ENCODE measurements around the gene ETV6.

GRCh38 chr12:11618046-11618445 is 31.4 kb upstream of the ETV6 start:
- TF ChIP-seq EZH2 (IDR thresholded peaks at IDR 0.05; ENCODE audit: low read length), result no peak
- TF ChIP-seq, protein P1, sequence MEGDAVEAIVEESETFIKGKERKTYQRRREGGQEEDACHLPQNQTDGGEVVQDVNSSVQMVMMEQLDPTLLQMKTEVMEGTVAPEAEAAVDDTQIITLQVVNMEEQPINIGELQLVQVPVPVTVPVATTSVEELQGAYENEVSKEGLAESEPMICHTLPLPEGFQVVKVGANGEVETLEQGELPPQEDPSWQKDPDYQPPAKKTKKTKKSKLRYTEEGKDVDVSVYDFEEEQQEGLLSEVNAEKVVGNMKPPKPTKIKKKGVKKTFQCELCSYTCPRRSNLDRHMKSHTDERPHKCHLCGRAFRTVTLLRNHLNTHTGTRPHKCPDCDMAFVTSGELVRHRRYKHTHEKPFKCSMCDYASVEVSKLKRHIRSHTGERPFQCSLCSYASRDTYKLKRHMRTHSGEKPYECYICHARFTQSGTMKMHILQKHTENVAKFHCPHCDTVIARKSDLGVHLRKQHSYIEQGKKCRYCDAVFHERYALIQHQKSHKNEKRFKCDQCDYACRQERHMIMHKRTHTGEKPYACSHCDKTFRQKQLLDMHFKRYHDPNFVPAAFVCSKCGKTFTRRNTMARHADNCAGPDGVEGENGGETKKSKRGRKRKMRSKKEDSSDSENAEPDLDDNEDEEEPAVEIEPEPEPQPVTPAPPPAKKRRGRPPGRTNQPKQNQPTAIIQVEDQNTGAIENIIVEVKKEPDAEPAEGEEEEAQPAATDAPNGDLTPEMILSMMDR (optimal IDR thresholded peaks at IDR 0.05 in 1 of 3, IDR thresholded peaks at IDR 0.05 in 1 of 3, conservative IDR thresholded peaks at IDR 0.05 in 1 of 3; ENCODE audit: extremely low read depth in 1 of 3, insufficient read depth in 2 of 3, low read length in 3 of 3), result no peak
